KOPT-K1 (cell line): ENCODE data around the gene ADAM12.

Experiments
- H3K27ac ChIP-seq: fragments of 200-600 bp; sonication (generic); 2 replicates; pipeline ENCODE4 v1.5.1; 2016; ENCODE audit warnings: antibody characterized with exemption, mild to moderate bottlenecking, low read depth, low read length; ENCODE audit not compliant: poor library complexity, severe bottlenecking
- H3K36me3 ChIP-seq: fragments of 200-600 bp; sonication (generic); 2 replicates; pipeline ENCODE4 v1.5.1; 2017; ENCODE audit warnings: antibody characterized with exemption, mild to moderate bottlenecking, low read length, moderate library complexity; ENCODE audit not compliant: insufficient read depth
- H3K9me3 ChIP-seq: fragments of 200-600 bp; sonication (generic); 2 replicates; pipeline ENCODE4 v1.5.1; 2017; ENCODE audit warnings: antibody characterized with exemption, low read length, mild to moderate bottlenecking; ENCODE audit not compliant: insufficient read depth, poor library complexity, severe bottlenecking

ADAM12 gene

DNA sequence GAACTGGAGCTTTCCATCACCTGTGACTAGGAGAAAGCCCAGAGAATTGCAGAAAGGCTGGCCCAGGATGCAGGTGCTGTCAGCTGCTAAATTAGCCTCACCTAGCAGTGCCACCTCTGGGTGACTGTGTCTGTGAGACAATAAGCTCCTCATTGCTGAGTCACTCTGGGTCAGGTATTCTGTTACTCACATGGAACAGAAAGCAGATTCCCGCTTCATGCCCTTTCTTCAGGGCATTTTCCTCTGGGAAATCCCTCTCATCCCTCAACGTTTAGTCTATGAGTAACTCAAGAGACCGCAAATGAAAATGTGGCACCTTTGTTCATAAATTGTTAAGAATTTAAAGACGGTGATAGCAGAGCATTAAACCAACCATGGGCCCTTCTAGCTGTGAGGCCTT is 184.0 kb downstream of the ADAM12 start:
- no peaks in the 10 kb centered on the region for H3K36me3 ChIP-seq
- no peak overlapping the region for H3K27ac ChIP-seq
- no peaks in the 10 kb centered on the region for H3K9me3 ChIP-seq

GRCh38 chr10:126203746-126204145 is 184.5 kb downstream of the ADAM12 start:
- no peaks in the 10 kb centered on the region for H3K9me3 ChIP-seq
- H3K27ac ChIP-seq = no peak overlapping the region
- no peaks in the 10 kb centered on the region for H3K36me3 ChIP-seq

DNA sequence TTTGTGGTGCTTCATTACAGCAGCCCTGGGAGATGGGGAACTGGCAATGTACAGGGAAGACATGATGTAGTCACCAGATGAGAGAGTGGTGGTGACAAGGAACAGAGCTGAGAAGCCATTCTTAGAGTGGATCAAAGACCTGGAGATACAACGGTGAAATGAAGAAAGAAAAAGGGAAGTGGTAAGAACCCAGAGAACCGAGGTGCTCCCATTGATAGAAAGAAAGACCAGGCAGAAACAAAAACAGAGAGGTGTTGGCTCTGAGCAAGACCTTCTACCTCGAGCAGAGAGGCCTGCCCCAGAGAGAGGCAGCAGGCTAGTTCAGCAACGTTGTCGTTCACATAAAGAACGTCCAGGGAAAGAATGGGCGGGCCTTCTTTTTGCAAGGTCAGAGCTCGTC is 186.7 kb downstream of the ADAM12 start:
- Histone ChIP-seq H3K27ac (no peak overlapping the region), H3K36me3 (no peaks in the 10 kb centered on the region), H3K9me3 (no peaks in the 10 kb centered on the region)

GRCh38 chr10:126199221-126199998 is 188.9 kb downstream of the ADAM12 start:
- no peaks in the 10 kb centered on the region for H3K9me3 ChIP-seq
- H3K27ac ChIP-seq = no peak overlapping the region
- H3K36me3 ChIP-seq = no peaks in the 10 kb centered on the region

- Histone ChIP-seq H3K9me3 (no peaks in the 10 kb centered on the region), H3K27ac (no peak overlapping the region), H3K36me3 (no peaks in the 10 kb centered on the region)
These were observed 189.6 kb downstream of the ADAM12 start for GRCh38 chr10:126198681-126199080.

DNA sequence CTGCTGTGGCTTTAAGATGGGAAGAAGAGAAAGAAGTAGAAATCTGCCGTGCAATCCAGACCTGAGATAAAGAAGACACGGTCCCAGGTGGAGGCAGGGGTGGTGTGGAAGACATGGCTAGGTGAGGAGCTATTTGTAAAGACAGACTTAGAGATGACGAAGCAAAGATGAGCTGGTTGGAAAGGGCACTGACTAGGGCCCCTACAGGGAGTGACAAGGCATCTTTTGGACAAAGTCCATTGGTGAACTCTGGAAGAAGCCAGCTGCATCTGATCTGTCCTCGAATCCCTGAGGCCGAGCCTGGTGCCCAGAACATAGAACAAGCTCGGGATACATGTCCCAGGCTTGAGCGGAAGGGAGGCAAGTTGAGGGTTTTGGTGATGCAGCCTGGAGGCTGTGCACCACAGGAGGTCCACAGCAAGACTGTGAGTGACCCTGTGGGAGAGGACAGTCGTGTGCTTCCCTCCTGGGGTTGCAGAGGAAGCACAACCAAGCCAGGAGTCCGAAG is 191.2 kb downstream of the ADAM12 start:
- H3K36me3 ChIP-seq = no peaks in the 10 kb centered on the region
- no peaks in the 10 kb centered on the region for H3K9me3 ChIP-seq
- no peak overlapping the region for H3K27ac ChIP-seq

DNA sequence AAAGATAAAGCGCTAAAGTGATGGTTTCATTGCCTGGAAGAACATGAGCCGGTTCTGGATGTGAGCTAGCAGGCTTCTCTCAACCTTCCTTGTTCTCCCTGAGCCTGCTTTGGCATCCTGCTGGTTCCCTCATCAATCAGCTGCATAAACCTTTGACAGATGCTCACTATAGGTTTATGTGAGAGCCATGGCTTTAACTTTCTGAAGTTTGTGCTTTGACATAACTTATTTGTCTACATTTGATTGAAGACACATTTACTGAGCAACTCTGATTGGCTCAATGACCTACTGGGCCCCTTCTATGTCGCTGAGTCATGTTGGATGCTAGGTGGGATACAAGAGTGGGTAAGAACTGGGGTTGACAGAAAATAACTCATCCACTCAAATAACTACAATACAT is 192.0 kb downstream of the ADAM12 start:
- H3K27ac ChIP-seq = no peak overlapping the region
- H3K9me3 ChIP-seq = no peaks in the 10 kb centered on the region
- H3K36me3 ChIP-seq = no peaks in the 10 kb centered on the region

GRCh38 chr10:126191192-126191591 is 197.1 kb downstream of the ADAM12 start:
- no peak overlapping the region for H3K27ac ChIP-seq
- no peaks in the 10 kb centered on the region for H3K36me3 ChIP-seq
- H3K9me3 ChIP-seq = no peaks in the 10 kb centered on the region

DNA sequence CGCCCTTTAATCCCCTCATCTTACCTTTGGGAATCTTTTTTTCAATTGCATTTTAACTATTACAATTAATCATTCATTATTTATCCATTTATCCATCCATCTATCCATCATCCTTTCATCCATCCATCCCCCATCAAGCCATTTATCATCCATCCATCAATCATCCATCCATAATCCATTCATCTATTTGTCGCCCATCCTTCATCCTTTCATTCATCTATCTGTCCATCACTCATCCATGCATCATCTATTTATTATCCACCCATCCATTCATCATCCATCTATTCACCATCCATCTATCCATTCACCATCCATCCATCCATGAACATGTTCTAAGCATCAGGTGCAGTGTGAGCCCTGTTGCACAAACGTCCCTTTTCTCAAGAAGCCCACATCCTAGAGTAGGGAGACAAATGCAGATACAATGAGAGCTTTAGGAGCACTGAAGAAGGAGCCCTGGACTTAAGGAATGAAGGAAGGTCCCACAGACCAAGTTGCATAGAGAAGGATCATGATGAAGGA is 199.5 kb downstream of the ADAM12 start:
- no peaks in the 10 kb centered on the region for H3K36me3 ChIP-seq
- H3K9me3 ChIP-seq = no peaks in the 10 kb centered on the region
- no peak overlapping the region for H3K27ac ChIP-seq

- H3K9me3 ChIP-seq = no peaks in the 10 kb centered on the region
- no peaks in the 10 kb centered on the region for H3K36me3 ChIP-seq
These were observed 200.9 kb downstream of the ADAM12 start for GRCh38 chr10:126187399-126187798.

DNA sequence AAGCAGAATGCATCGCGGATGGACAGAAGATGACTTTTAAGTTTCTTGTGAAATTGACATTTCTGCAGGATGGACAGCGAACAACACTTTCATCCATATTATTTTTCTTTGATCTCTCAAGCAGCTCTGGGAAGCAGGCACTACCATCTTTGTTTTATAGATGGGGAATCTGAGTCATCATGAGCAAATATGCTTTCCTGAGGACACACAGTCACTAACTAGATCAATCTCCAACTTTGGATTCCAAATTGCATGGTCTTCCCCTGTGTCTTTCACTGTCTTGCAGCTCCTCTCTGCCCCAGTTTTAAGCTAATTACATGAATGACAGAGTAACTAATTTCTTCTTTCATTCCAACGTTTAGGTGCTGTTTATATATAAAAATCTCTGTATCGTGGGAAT is 201.5 kb downstream of the ADAM12 start:
- Histone ChIP-seq H3K36me3 (no peaks in the 10 kb centered on the region), H3K9me3 (no peaks in the 10 kb centered on the region), H3K27ac (no peak overlapping the region)

More at GRCh38 chr10:126187399-126187798, 200.9 kb downstream of the ADAM12 start:
- no peak overlapping the region for H3K27ac ChIP-seq

- Histone ChIP-seq H3K36me3 (no peaks in the 10 kb centered on the region), H3K27ac (no peak overlapping the region), H3K9me3 (no peaks in the 10 kb centered on the region)
These were observed 202.4 kb downstream of the ADAM12 start for GRCh38 chr10:126185676-126186447.

- H3K36me3 ChIP-seq = no peaks in the 10 kb centered on the region
- no peaks in the 10 kb centered on the region for H3K9me3 ChIP-seq
- H3K27ac ChIP-seq = no peak overlapping the region
These were observed 206.7 kb downstream of the ADAM12 start for GRCh38 chr10:126181626-126182025.

- H3K27ac ChIP-seq = no peak overlapping the region
- no peaks in the 10 kb centered on the region for H3K9me3 ChIP-seq
- H3K36me3 ChIP-seq = no peaks in the 10 kb centered on the region
These were observed 208.6 kb downstream of the ADAM12 start for GRCh38 chr10:126179637-126180036.

DNA sequence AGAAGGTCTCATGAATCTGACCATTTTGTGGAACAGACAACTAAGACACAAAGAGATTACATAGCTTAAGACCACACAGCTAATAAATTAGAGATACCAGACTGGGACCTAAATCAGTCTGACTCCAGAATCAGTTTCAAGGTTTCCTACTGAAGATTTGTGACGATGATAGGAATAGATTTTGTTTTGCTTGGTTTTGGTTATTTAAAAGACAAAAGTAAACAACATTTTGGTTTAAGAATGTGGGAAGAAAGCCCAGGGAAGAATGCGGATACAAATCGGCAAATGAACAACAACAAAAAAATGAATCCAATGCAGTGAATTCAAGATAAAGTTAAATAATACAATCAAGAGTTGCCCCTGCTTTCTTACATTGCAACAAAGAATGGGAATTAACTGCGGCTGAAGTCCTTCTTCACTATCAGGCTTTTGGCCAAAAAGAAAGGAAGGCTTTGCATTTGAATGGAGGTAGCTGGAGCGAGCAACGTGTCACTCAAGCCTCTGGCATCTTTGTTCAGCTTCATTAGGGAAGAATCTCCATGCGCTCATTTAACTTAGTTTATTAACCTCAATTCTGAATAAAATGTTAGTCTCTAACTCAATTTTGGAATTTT is 210.8 kb downstream of the ADAM12 start:
- Histone ChIP-seq H3K27ac (no peak overlapping the region), H3K9me3 (no peaks in the 10 kb centered on the region), H3K36me3 (no peaks in the 10 kb centered on the region)
